PC-9 (cell line): ENCODE measurements around the gene SIPA1L2.

Experiments
- CTCF ChIP-seq: fragments of 200-600 bp; sonication (generic); conservative IDR thresholded peaks from 2 replicates; pipeline ENCODE4 v1.6.1; 2017; ENCODE audit warnings: mixed run types, antibody characterized with exemption, mild to moderate bottlenecking, moderate library complexity
- EZH2 ChIP-seq: fragments of 200-600 bp; sonication (generic); IDR thresholded peaks from 2 replicates; pipeline ENCODE4 v1.8.0; 2017; ENCODE audit warnings: antibody characterized with exemption, low read depth

- TF ChIP-seq CTCF (no peak), EZH2 (no peak)
Observed at GRCh38 chr1:232585486-232585885, 44.4 kb downstream of the SIPA1L2 start.
